Measurements from ENCODE around the gene SMG5. TPM values are rescaled to one million over a fixed set of nuclear protein-coding genes. Genes with fewer than 3 reads are reported as not detected.
A peak's percentile ranks its signal among the peaks of the same experiment; 100 is the strongest.

Gene SMG5
- polyA plus RNA-seq, 3 donors = 4.4 to 72.4 (median 7.0) TPM

GRCh38 chr1:156308078-156308477, 25.5 kb upstream of the SMG5 start:
- Histone ChIP-seq H3K4me3 (replicated peaks in 1 of 3; ENCODE audit: low read depth in 2 of 3, low read length in 3 of 3) (no peak overlapping the region), H3K4me2 (replicated peaks; ENCODE audit: extremely low read depth, low read length, poor library complexity, severe bottlenecking) (no peak overlapping the region), H3K9ac (ENCODE audit: insufficient read depth, low read length, poor library complexity, severe bottlenecking) (no peak overlapping the region), H3K79me2 (ENCODE audit: insufficient read depth, low read length) (no peaks in the 10 kb centered on the region), H3K27me3 (ENCODE audit: control insufficient read depth in 2 of 2, insufficient read depth in 2 of 2, low read length in 2 of 2) (no peaks in the 10 kb centered on the region), H2AFZ (ENCODE audit: insufficient read depth, low read depth, low read length, poor library complexity, severe bottlenecking) (no peak overlapping the region), H3K36me3 (replicated peaks in 1 of 2; ENCODE audit: control insufficient read depth in 1 of 2, insufficient read depth in 2 of 2, low read length in 2 of 2) (peaks cover 51 to 70% of the 10 kb centered on the region in 2 donors), H3K4me1 (ENCODE audit: control insufficient read depth in 1 of 2, insufficient read depth in 2 of 2, low read length in 2 of 2) (peaks cover 10% of the 10 kb centered on the region in 2 donors), H3K27ac (ENCODE audit: low read depth in 1 of 2, low read length in 2 of 2) (no peak overlapping the region), H3K9me3 (replicated peaks in 1 of 2; ENCODE audit: control insufficient read depth in 1 of 2, insufficient read depth in 1 of 2, low read length in 2 of 2) (no peaks in the 10 kb centered on the region), H4K20me1 (ENCODE audit: insufficient read depth, low read length) (no peaks in the 10 kb centered on the region)
- H3K27me3 Mint-ChIP-seq (ENCODE audit: low read depth in 3 of 3) = peaks cover 0 to 1% (median 0%) of the 10 kb centered on the region in 3 donors
- no peak for TF ChIP-seq CTCF (IDR thresholded peaks at IDR 0.05)
- H3K27ac Mint-ChIP-seq = no peak overlapping the region
- no peak for DNase-seq
- H3K4me1 Mint-ChIP-seq = peaks cover 16% of the 10 kb centered on the region
- no peak overlapping the region for H3K4me3 Mint-ChIP-seq
- H3K9me3 Mint-ChIP-seq = peaks cover 0 to 2% (median 0%) of the 10 kb centered on the region in 7 donors
- intact Hi-C loops (cut with micrococcal nuclease) = loop anchor here in 1 of 2 donors (5.0 kb wide), 1 partner anchor 46 kb away; no protein-coding TSS in a partner anchor
- H3K36me3 Mint-ChIP-seq = peaks cover 61 to 93% of the 10 kb centered on the region in 2 donors

GRCh38 chr1:156305215-156305614, 22.6 kb upstream of the SMG5 start:
- 85% methylated on average over 1 of the region's 2 CpGs for WGBS (ENCODE audit: insufficient coverage)
- TF ChIP-seq CTCF (IDR thresholded peaks at IDR 0.05) = no peak

More at GRCh38 chr1:156305215-156305614, 22.6 kb upstream of the SMG5 start:
- intact Hi-C loops (cut with micrococcal nuclease) = loop anchor here in 1 of 2 donors (5.0 kb wide), 1 partner anchor 43 kb away; no protein-coding TSS in a partner anchor
- Histone ChIP-seq H3K4me3 (replicated peaks in 1 of 3; ENCODE audit: low read depth in 2 of 3, low read length in 3 of 3) (no peak overlapping the region), H2AFZ (ENCODE audit: insufficient read depth, low read depth, low read length, poor library complexity, severe bottlenecking) (no peak overlapping the region), H3K4me1 (ENCODE audit: control insufficient read depth in 1 of 2, insufficient read depth in 2 of 2, low read length in 2 of 2) (no peaks in the 10 kb centered on the region), H4K20me1 (ENCODE audit: insufficient read depth, low read length) (no peaks in the 10 kb centered on the region), H3K4me2 (replicated peaks; ENCODE audit: extremely low read depth, low read length, poor library complexity, severe bottlenecking) (no peak overlapping the region), H3K9me3 (replicated peaks in 1 of 2; ENCODE audit: control insufficient read depth in 1 of 2, insufficient read depth in 1 of 2, low read length in 2 of 2) (no peaks in the 10 kb centered on the region), H3K36me3 (replicated peaks in 1 of 2; ENCODE audit: control insufficient read depth in 1 of 2, insufficient read depth in 2 of 2, low read length in 2 of 2) (peaks cover 31 to 42% of the 10 kb centered on the region in 2 donors), H3K9ac (ENCODE audit: insufficient read depth, low read length, poor library complexity, severe bottlenecking) (no peak overlapping the region), H3K79me2 (ENCODE audit: insufficient read depth, low read length) (no peaks in the 10 kb centered on the region), H3K27me3 (ENCODE audit: control insufficient read depth in 2 of 2, insufficient read depth in 2 of 2, low read length in 2 of 2) (no peaks in the 10 kb centered on the region), H3K27ac (ENCODE audit: low read depth in 1 of 2, low read length in 2 of 2) (no peak overlapping the region)
- no peaks in the 10 kb centered on the region for H3K9me3 Mint-ChIP-seq
- peaks cover 0 to 3% (median 0%) of the 10 kb centered on the region in 3 donors for H3K27me3 Mint-ChIP-seq (ENCODE audit: low read depth in 3 of 3)
- H3K36me3 Mint-ChIP-seq = peaks cover 40 to 65% of the 10 kb centered on the region in 2 donors
- no peak overlapping the region for H3K4me3 Mint-ChIP-seq
- no peak for DNase-seq
- peaks cover 3% of the 10 kb centered on the region for H3K4me1 Mint-ChIP-seq
- peak overlapping the region in 3 of 7 donors; percentile 6 to 54 (median 42) for H3K27ac Mint-ChIP-seq

Data from CD14-positive monocyte (primary cell).